ENCODE results near the gene CREB3L4.

Gene CREB3L4

GRCh38 chr1:153968408-153968807 is 706 bp downstream of the CREB3L4 start:
- no peak for TF ChIP-seq TSHZ2 (CRISPR knock-in tag; IDR thresholded peaks at IDR 0.05)
- TF ChIP-seq OSR1 (CRISPR knock-in tag; IDR thresholded peaks at IDR 0.05): no peak
- TF ChIP-seq ZNF70 (CRISPR knock-in tag; IDR thresholded peaks at IDR 0.05): no peak
- TF ChIP-seq ZFP30 (CRISPR knock-in tag; IDR thresholded peaks at IDR 0.05): no peak
- TF ChIP-seq ZNF565 (CRISPR knock-in tag; conservative IDR thresholded peaks at IDR 0.05; ENCODE audit: low read depth): no peak
- no peak for TF ChIP-seq RARB (CRISPR knock-in tag; IDR thresholded peaks at IDR 0.05)
- no peak for TF ChIP-seq PATZ1 (CRISPR knock-in tag; IDR thresholded peaks at IDR 0.05; ENCODE audit: borderline replicate concordance)
- TF ChIP-seq PPARA (CRISPR knock-in tag; IDR thresholded peaks at IDR 0.05; ENCODE audit: borderline replicate concordance): no peak
- no peak for TF ChIP-seq CSDC2 (CRISPR knock-in tag; IDR thresholded peaks at IDR 0.05)
- TF ChIP-seq CSRNP3 (CRISPR knock-in tag; IDR thresholded peaks at IDR 0.05): no peak
- no peak for TF ChIP-seq ARNTL (CRISPR knock-in tag; IDR thresholded peaks at IDR 0.05; ENCODE audit: borderline replicate concordance, low read depth)
- no peak for TF ChIP-seq ZC3H10 (CRISPR knock-in tag; IDR thresholded peaks at IDR 0.05)
- no peak for TF ChIP-seq ZNF8 (CRISPR knock-in tag; IDR thresholded peaks at IDR 0.05)
- no peak for ATAC-seq

GRCh38 chr1:153968972-153969371 is 1.3 kb downstream of the CREB3L4 start:
- ATAC-seq: no peak
- TF ChIP-seq ZC3H10 (CRISPR knock-in tag; IDR thresholded peaks at IDR 0.05) (no peak), CSRNP3 (CRISPR knock-in tag; IDR thresholded peaks at IDR 0.05) (no peak), ZNF565 (CRISPR knock-in tag; conservative IDR thresholded peaks at IDR 0.05; ENCODE audit: low read depth) (no peak), GLIS3 (CRISPR knock-in tag; IDR thresholded peaks at IDR 0.05) (no peak), ZFP30 (CRISPR knock-in tag; IDR thresholded peaks at IDR 0.05) (no peak), RARB (CRISPR knock-in tag; IDR thresholded peaks at IDR 0.05) (no peak), ISL1 (CRISPR knock-in tag; IDR thresholded peaks at IDR 0.05) (no peak)

GRCh38 chr1:153970346-153970745 is 2.6 kb downstream of the CREB3L4 start:
- no peak for ATAC-seq
- no peak for TF ChIP-seq GLIS3 (CRISPR knock-in tag; IDR thresholded peaks at IDR 0.05)
- TF ChIP-seq ZNF8 (CRISPR knock-in tag; IDR thresholded peaks at IDR 0.05): no peak
- TF ChIP-seq ZFP3 (CRISPR knock-in tag; IDR thresholded peaks at IDR 0.05): no peak
- no peak for TF ChIP-seq TSHZ2 (CRISPR knock-in tag; IDR thresholded peaks at IDR 0.05)
- no peak for TF ChIP-seq ZNF70 (CRISPR knock-in tag; IDR thresholded peaks at IDR 0.05)
- TF ChIP-seq SNAI2 (CRISPR knock-in tag; IDR thresholded peaks at IDR 0.05): no peak
- TF ChIP-seq PATZ1 (CRISPR knock-in tag; IDR thresholded peaks at IDR 0.05; ENCODE audit: borderline replicate concordance): no peak
- no peak for TF ChIP-seq ARNTL (CRISPR knock-in tag; IDR thresholded peaks at IDR 0.05; ENCODE audit: borderline replicate concordance, low read depth)
- TF ChIP-seq TCF4 (CRISPR knock-in tag; IDR thresholded peaks at IDR 0.05; ENCODE audit: borderline replicate concordance): no peak
- TF ChIP-seq ISL1 (CRISPR knock-in tag; IDR thresholded peaks at IDR 0.05): no peak

All from SK-N-SH treated with all-trans-retinoic acid at 6 μM for 48 hours (cell line).